Sigmoid colon (tissue), 7 donors: Measurements from ENCODE around the gene MKNK2. TPM values are rescaled to one million over a fixed set of nuclear protein-coding genes. Genes with fewer than 3 reads are reported as not detected.

Source experiments
- DNase-seq: peaks from one replicate; pipeline ENCODE4 v3.0.0-alpha.2; 2019
- H3K27ac ChIP-seq, 4 donors: fragments of 200-600 bp; sonication (generic); one replicate each; pipeline ENCODE4 v1.5.1; 2016 to 2019; ENCODE audit warnings: mild to moderate bottlenecking in 1 of 4
- H3K27me3 ChIP-seq, 3 donors: fragments of 200-600 bp; sonication (generic); one replicate each; pipeline ENCODE4 v1.5.1; 2019; ENCODE audit warnings: mild to moderate bottlenecking in 1 of 3
- H3K36me3 ChIP-seq, 4 donors: fragments of 200-600 bp; sonication (generic); one replicate each; pipeline ENCODE4 v1.5.1; 2016 to 2019
- H3K4me1 ChIP-seq, 4 donors: fragments of 200-600 bp; sonication (generic); one replicate each; pipeline ENCODE4 v1.5.1; 2017 to 2019
- H3K4me3 ChIP-seq, 4 donors: fragments of 200-600 bp; sonication (generic); one replicate each; pipeline ENCODE4 v1.5.1; 2017 to 2019; ENCODE audit warnings: mild to moderate bottlenecking in 2 of 4, moderate library complexity in 1 of 4
- H3K9me3 ChIP-seq, 4 donors: fragments of 200-600 bp in 3 of 4; sonication (generic) in 3 of 4; one replicate each; pipeline versions ENCODE4 v1.5.1 to v1.6.1; 2013 to 2019
- CTCF ChIP-seq, 4 experiments: fragments of 450-650 bp in 3 of 4; fragments of 200-600 bp in 1 of 4; IDR thresholded peaks; one replicate each; pipeline ENCODE4 v1.5.1; 2016 to 2019; ENCODE audit warnings: antibody characterized with exemption in 4 of 4, mild to moderate bottlenecking in 3 of 4, moderate library complexity in 2 of 4
- EP300 ChIP-seq, 4 donors: sonication (generic); formaldehyde crosslinking; IDR thresholded peaks; one replicate each; pipeline ENCODE4 v1.6.1; 2017; ENCODE audit warnings: antibody characterized with exemption in 4 of 4
- POLR2A ChIP-seq, 2 donors: fragments of 450-650 bp; IDR thresholded peaks; one replicate each; pipeline ENCODE4 v1.6.1; 2016; ENCODE audit warnings: antibody characterized with exemption in 2 of 2, mild to moderate bottlenecking in 2 of 2, moderate library complexity in 2 of 2
- POLR2AphosphoS5 ChIP-seq, 4 donors: sonication (generic); formaldehyde crosslinking; IDR thresholded peaks; one replicate each; pipeline ENCODE4 v1.6.1; 2017; ENCODE audit warnings: antibody characterized with exemption in 4 of 4
- WGBS, 2 donors: extraction: QIAGEN DNeasy Blood & Tissue Kit; methylation state at CpG; one replicate each; pipeline ENCODE4 v1.1.7; 2013; 5-methylcytosine and 5-hydroxymethylcytosine counted together
- intact Hi-C: fragments of 100-400 bp; cut with DNase I; formaldehyde crosslinking; loops from one replicate; pipeline ENCODE4 v1.15.1; 2023
- polyA plus RNA-seq, 3 donors: library from polyadenylated mRNA; stranded (reverse); fragments of 200-250 nt; gene quantifications; one replicate each; pipeline ENCODE4 v1.2.3, GENCODE V29; 2013
- total RNA-seq, 4 donors: library from RNA; depleted of rRNA; stranded (reverse); fragments of >200 nt; gene quantifications; one replicate each; pipeline ENCODE4 v1.1.0, GENCODE V29; 2016
- donor health status: healthy with polysubstance abuse.
- donor health status: Bipolar disorder and iron deficiency.
- donor health status: healthy.

MKNK2 gene
- total and polyA plus RNA-seq, 7 donors = 83.1 to 157 (median 121) TPM

GRCh38 chr19:2061495-2062388, 10.7 kb upstream of the MKNK2 start:
- intact Hi-C loops = loop anchor here (2.0 kb wide), 2 partner anchors 33 to 45 kb away; no protein-coding TSS in a partner anchor
- peak overlapping the region; percentile 95 to 100 (median 100) for H3K27ac ChIP-seq
- H3K27me3 ChIP-seq = no peaks in the 10 kb centered on the region
- peak overlapping the region; percentile 63 to 89 (median 72) for H3K4me3 ChIP-seq
- TF ChIP-seq POLR2AphosphoS5 (IDR thresholded peaks at IDR 0.05) (peak; percentile 73 to 91 (median 82)), EP300 (IDR thresholded peaks at IDR 0.05) (peak in 1 of 4 donors; percentile 71), CTCF (IDR thresholded peaks at IDR 0.05) (no peak), POLR2A (IDR thresholded peaks at IDR 0.05) (peak; percentile 22 to 69)
- WGBS, 2 donors = 2% methylated on average over 50 of the region's 50 CpGs
- H3K9me3 ChIP-seq = no peaks in the 10 kb centered on the region
- DNase-seq = peak; percentile 100
- peaks cover 0 to 64% (median 58%) of the 10 kb centered on the region in 4 donors for H3K4me1 ChIP-seq
- no peaks in the 10 kb centered on the region for H3K36me3 ChIP-seq

GRCh38 chr19:2060884-2061494, 9.9 kb upstream of the MKNK2 start:
- Histone ChIP-seq H3K36me3 (no peaks in the 10 kb centered on the region), H3K27me3 (no peaks in the 10 kb centered on the region), H3K9me3 (no peaks in the 10 kb centered on the region), H3K27ac (peak overlapping the region; percentile 95 to 100 (median 100)), H3K4me3 (peak overlapping the region; percentile 63 to 89 (median 72)), H3K4me1 (peaks cover 0 to 71% (median 65%) of the 10 kb centered on the region in 4 donors)
- TF ChIP-seq POLR2AphosphoS5 (IDR thresholded peaks at IDR 0.05) (peak in 2 of 4 donors; percentile 91 to 93), EP300 (IDR thresholded peaks at IDR 0.05) (peak in 1 of 4 donors; percentile 4), POLR2A (IDR thresholded peaks at IDR 0.05) (peak in 1 of 2 donors; percentile 52), CTCF (IDR thresholded peaks at IDR 0.05) (no peak)
- peak; percentile 89 for DNase-seq
- 1% methylated on average over 55 of the region's 55 CpGs for WGBS, 2 donors
- intact Hi-C loops = loop anchor here (2.0 kb wide), 2 partner anchors 34 to 44 kb away; no protein-coding TSS in a partner anchor

GRCh38 chr19:2059422-2060201, 8.6 kb upstream of the MKNK2 start:
- 13 to 53% methylated on average over 24 of the region's 24 CpGs for WGBS, 2 donors
- intact Hi-C loops = loop anchor here (2.0 kb wide), 2 partner anchors 35 to 43 kb away; no protein-coding TSS in a partner anchor
- no peaks in the 10 kb centered on the region for H3K27me3 ChIP-seq
- no peaks in the 10 kb centered on the region for H3K36me3 ChIP-seq
- peak; percentile 89 for DNase-seq
- H3K27ac ChIP-seq = peak overlapping the region; percentile 95 to 100 (median 100)
- peak overlapping the region in 3 of 4 donors; percentile 14 to 89 (median 73) for H3K4me3 ChIP-seq
- TF ChIP-seq EP300 (IDR thresholded peaks at IDR 0.05) = no peak
- peak; percentile 31 to 65 (median 50) for TF ChIP-seq POLR2AphosphoS5 (IDR thresholded peaks at IDR 0.05)
- no peak for TF ChIP-seq POLR2A (IDR thresholded peaks at IDR 0.05)
- no peak for TF ChIP-seq CTCF (IDR thresholded peaks at IDR 0.05)
- peaks cover 0 to 76% (median 71%) of the 10 kb centered on the region in 4 donors for H3K4me1 ChIP-seq
- no peaks in the 10 kb centered on the region for H3K9me3 ChIP-seq
